Activated T-cell treated with anti-CD3 and anti-CD28 coated beads, Interleukin-2, amount 50 U/mL, for 72 hours (primary cell): ENCODE measurements around the gene RAB39B. TPM values are rescaled to one million over a fixed set of nuclear protein-coding genes. Genes with fewer than 3 reads are reported as not detected.
"Not testable (repeated sequence)": the region's sequence is repeated elsewhere in the genome, so short reads cannot be mapped to it uniquely, and the experiment has no call there.

Source experiments
- ATAC-seq, 2 donors: fragments of 150-1000 bp; cut with Tn5 transposase; replicated peaks in 1 of 2; 2 replicates each; pipeline ENCODE4 v1.10.0; 2021; ENCODE audit warnings: moderate library complexity in 2 of 2, mild to moderate bottlenecking in 1 of 2
- DNase-seq, 2 donors: peaks; one replicate each; pipeline ENCODE4 v3.0.0; 2021 to 2022; ENCODE audit warnings: mixed read lengths in 1 of 2
- H3K27ac Mint-ChIP-seq: one replicate; pipeline ENCODE4 v1.8.0; 2022; ENCODE audit warnings: mild to moderate bottlenecking, moderate library complexity, mixed read lengths
- H3K27me3 Mint-ChIP-seq: one replicate; pipeline ENCODE4 v1.8.0; 2022; ENCODE audit warnings: low read depth, mixed read lengths
- H3K36me3 Mint-ChIP-seq, 2 donors: one replicate each; pipeline ENCODE4 v1.8.0; 2022; ENCODE audit warnings: mixed read lengths in 2 of 2, mild to moderate bottlenecking in 1 of 2; ENCODE audit not compliant: insufficient read depth in 2 of 2
- H3K4me1 Mint-ChIP-seq: one replicate; pipeline ENCODE4 v1.8.0; 2022; ENCODE audit warnings: low read depth, mixed read lengths
- H3K4me3 Mint-ChIP-seq, 2 donors: one replicate each; pipeline ENCODE4 v1.8.0; 2022; ENCODE audit warnings: mild to moderate bottlenecking in 2 of 2, mixed read lengths in 2 of 2, moderate library complexity in 2 of 2
- H3K9me3 Mint-ChIP-seq, 2 donors: one replicate each; pipeline ENCODE4 v1.8.0; 2022; ENCODE audit warnings: mixed read lengths in 2 of 2
- total RNA-seq, 2 donors: library from RNA; stranded (reverse); gene quantifications; one replicate each; pipeline ENCODE4 v1.2.3, GENCODE V29; 2022

The RAB39B gene
- total RNA-seq, 2 donors from 2014 or later, result 36.4 to 39.2 TPM

DNA sequence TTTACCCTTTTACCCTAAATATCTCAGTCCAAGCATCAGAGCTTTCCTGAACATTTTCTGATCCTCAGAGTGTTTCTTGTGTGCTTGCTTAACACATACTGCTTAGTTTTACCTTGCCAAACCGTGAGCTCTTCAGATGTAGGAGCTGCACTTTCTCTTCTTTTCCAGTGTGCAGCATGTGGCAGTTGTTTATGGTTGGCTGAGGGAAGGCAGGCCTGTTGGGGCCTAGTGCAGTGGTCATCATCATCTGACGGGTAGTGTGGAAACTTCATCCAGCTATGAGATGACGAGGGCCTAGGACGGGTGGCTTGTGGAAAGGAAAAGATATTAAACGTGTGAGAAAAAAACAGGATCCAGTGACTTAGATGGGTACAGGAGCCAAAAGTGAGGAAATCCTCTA, 26.6 kb downstream of the RAB39B start:
- H3K36me3 Mint-ChIP-seq, result peaks cover 6 to 7% of the 10 kb centered on the region in 2 donors
- no peaks in the 10 kb centered on the region for H3K9me3 Mint-ChIP-seq
- ATAC-seq, result no peak
- no peak overlapping the region for H3K4me3 Mint-ChIP-seq
- peak overlapping the region; percentile 43 for H3K27ac Mint-ChIP-seq
- H3K4me1 Mint-ChIP-seq, result no peaks in the 10 kb centered on the region
- H3K27me3 Mint-ChIP-seq, result no peaks in the 10 kb centered on the region
- no peak for DNase-seq

DNA sequence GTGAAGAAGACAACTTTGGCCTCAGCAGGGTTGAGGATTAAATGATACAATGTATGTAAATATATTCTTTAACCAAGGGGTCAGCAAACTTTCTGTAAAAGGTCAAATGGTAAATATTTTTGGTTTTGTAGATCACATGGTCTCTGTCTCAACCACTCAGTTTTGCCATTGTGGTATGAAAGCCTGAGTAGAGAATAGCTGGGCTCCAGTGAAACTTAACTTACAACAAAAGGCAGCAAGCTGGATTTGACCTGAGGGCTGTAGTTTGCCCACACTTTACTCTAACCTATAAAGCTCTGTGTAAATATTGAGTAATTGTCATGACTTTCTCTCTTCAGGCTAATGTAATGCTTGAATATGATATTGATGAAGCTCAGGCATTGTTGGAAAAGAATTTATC, 28.4 kb downstream of the RAB39B start:
- no peak for ATAC-seq
- Mint-ChIP-seq H3K36me3 (peaks cover 7 to 10% of the 10 kb centered on the region in 2 donors), H3K9me3 (no peaks in the 10 kb centered on the region)

DNA sequence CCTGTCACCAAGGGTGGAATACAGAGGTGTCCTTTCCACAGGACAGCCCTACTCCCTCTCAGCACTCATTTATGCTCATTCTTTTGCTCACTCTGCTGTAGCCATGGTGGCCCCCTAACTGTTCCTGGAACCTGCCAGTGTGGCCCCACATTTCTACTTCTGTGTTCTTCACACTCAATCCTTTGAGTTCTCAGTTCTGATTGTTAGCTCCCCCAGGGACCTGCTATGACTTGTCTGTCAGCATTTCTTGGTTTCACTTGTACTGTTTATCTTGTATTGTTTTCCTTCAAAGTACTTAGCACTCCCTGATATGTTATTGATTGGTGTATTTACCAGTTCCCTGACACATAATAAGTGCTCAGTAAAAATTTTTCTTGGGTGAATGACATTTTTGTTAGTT, 33.1 kb downstream of the RAB39B start:
- Mint-ChIP-seq H3K4me3 (peak overlapping the region in 1 of 2 donors; percentile 56), H3K36me3 (peaks cover 4 to 10% of the 10 kb centered on the region in 2 donors), H3K4me1 (peaks cover 10% of the 10 kb centered on the region), H3K27ac (peak overlapping the region; percentile 79), H3K27me3 (no peaks in the 10 kb centered on the region), H3K9me3 (no peaks in the 10 kb centered on the region)
- peak in 1 of 2 donors; percentile 38 for ATAC-seq
- DNase-seq, result no peak

More for the DNA sequence above, 28.4 kb downstream of the RAB39B start:
- Mint-ChIP-seq H3K4me3 (no peak overlapping the region), H3K4me1 (peaks cover 6% of the 10 kb centered on the region), H3K27ac (no peak overlapping the region), H3K27me3 (no peaks in the 10 kb centered on the region)
- no peak for DNase-seq

DNA sequence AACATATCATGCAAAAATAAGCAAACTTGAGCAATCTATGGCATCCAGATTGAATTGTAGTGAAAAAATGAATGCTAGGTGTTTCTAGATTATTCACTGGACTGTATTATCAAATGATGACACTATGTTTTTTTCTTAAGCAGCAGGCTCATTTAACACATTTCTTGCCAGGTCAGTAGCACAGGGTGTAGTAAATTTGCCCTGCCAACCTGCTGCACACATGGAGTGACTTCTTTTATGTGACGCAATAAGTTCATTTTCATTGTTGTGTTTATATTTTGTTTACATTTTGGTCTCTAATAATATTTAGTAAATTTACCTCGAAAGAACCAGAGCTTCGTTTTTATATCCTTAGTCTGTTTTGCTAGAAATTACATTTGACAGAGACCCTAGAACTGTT, 38.5 kb downstream of the RAB39B start:
- ATAC-seq (no peak), DNase-seq (no peak)
- Mint-ChIP-seq H3K27ac (no peak overlapping the region), H3K9me3 (no peaks in the 10 kb centered on the region), H3K36me3 (peaks cover 11 to 16% of the 10 kb centered on the region in 2 donors), H3K4me1 (peaks cover 3% of the 10 kb centered on the region), H3K4me3 (no peak overlapping the region), H3K27me3 (no peaks in the 10 kb centered on the region)

DNA sequence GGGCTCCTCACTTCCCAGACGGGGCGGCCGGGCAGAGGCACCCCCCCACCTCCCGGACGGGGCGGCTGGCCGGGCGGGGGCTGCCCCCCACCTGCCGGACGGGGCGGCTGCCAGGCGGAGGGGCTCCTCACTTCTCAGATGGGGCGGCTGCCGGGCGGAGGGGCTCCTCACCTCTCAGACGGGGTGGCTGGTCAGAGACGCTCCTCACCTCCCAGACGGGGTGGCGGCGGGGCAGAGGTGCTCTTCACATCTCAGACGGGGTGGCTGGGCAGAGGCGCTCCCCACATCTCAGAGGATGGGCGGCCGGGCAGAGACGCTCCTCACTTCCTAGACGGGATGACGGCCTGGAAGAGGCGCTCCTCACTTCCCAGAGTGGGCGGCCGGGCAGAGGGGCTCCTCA, 40.5 kb downstream of the RAB39B start:
- ATAC-seq, H3K27ac Mint-ChIP-seq, DNase-seq, H3K27me3 Mint-ChIP-seq, H3K4me1 Mint-ChIP-seq, H3K9me3 Mint-ChIP-seq, H3K4me3 Mint-ChIP-seq: not testable (repeated sequence)
- H3K36me3 Mint-ChIP-seq, result peaks cover 7 to 16% of the 10 kb centered on the region in 2 donors

DNA sequence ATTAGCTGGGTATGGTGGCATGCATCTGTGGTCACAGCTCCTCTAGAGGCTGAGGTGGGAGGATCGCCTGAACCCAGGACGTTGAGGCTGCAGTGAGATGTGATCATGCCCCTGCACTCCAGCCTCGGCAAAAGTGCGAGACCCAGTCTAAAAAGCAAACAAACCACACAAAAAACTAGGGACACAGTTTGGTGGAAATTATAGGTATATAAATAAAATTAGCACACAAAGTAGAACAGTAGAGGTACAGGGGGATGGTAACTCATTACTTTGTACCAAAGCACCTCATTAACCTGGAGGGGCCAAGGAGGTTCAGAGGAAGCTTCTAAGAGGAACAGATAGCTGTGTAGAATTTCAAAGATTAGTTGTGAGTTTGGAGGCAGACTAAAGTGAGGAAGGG, 42.9 kb downstream of the RAB39B start:
- ATAC-seq (no peak), DNase-seq (no peak)
- no peak overlapping the region for H3K27ac Mint-ChIP-seq
- peaks cover 10 to 19% of the 10 kb centered on the region in 2 donors for H3K36me3 Mint-ChIP-seq
- H3K27me3 Mint-ChIP-seq, result no peaks in the 10 kb centered on the region
- H3K4me3 Mint-ChIP-seq, result no peak overlapping the region
- H3K9me3 Mint-ChIP-seq, result no peaks in the 10 kb centered on the region
- peaks cover 19% of the 10 kb centered on the region for H3K4me1 Mint-ChIP-seq

DNA sequence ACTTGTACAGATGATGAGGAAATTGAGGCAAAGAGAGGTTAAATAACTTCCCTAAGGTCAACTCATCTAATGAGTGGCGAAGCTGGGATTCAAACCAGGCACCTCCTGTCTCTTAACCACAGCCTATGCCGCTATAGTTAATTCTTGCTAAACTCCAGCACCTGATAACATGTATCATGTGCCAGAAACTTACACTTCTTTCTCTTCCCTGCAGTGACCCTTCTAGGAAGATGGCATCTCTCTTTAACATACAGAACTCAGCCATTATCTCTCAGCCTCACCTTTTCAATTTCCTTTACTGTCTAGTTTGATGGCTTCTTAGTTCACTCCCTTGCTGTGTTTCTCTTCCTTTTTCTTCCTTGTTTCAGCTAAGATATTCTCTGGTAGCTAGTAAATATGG, 45.5 kb downstream of the RAB39B start:
- DNase-seq (no peak), ATAC-seq (no peak)
- H3K9me3 Mint-ChIP-seq, result no peaks in the 10 kb centered on the region
- H3K27me3 Mint-ChIP-seq, result no peaks in the 10 kb centered on the region
- H3K4me3 Mint-ChIP-seq, result peak overlapping the region; percentile 46 to 91
- H3K36me3 Mint-ChIP-seq, result peaks cover 10 to 14% of the 10 kb centered on the region in 2 donors
- peaks cover 19% of the 10 kb centered on the region for H3K4me1 Mint-ChIP-seq
- H3K27ac Mint-ChIP-seq, result peak overlapping the region; percentile 94

DNA sequence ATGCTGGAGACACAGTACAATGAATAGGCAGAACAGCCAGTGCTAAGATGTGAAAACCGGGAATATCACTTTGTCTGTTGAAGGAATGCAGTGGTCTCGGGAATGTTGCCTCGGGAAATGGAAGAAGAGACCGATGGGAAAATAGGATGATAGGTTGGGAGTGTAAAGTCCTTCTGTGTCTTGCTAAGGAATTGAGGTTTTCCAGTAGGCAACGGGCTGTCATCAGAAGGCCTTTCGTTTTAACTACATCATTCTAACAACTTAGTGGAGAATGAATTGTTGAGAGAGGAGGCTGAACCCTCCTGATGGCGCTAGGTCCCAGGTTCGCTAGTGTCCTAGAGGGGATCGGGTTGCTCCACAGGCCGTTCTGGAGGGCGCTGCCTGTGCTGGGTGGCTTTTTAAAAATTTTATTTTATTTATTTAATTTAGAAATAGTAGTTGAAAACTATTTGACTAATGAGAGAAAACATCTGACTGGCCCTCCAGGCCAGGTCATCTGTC, 47.3 kb downstream of the RAB39B start:
- H3K36me3 Mint-ChIP-seq, result peaks cover 8 to 10% of the 10 kb centered on the region in 2 donors
- no peaks in the 10 kb centered on the region for H3K9me3 Mint-ChIP-seq
- no peaks in the 10 kb centered on the region for H3K27me3 Mint-ChIP-seq
- ATAC-seq (no peak), DNase-seq (no peak)
- H3K4me3 Mint-ChIP-seq, result peak overlapping the region; percentile 91 to 93
- peaks cover 19% of the 10 kb centered on the region for H3K4me1 Mint-ChIP-seq
- H3K27ac Mint-ChIP-seq, result peak overlapping the region; percentile 78

DNA sequence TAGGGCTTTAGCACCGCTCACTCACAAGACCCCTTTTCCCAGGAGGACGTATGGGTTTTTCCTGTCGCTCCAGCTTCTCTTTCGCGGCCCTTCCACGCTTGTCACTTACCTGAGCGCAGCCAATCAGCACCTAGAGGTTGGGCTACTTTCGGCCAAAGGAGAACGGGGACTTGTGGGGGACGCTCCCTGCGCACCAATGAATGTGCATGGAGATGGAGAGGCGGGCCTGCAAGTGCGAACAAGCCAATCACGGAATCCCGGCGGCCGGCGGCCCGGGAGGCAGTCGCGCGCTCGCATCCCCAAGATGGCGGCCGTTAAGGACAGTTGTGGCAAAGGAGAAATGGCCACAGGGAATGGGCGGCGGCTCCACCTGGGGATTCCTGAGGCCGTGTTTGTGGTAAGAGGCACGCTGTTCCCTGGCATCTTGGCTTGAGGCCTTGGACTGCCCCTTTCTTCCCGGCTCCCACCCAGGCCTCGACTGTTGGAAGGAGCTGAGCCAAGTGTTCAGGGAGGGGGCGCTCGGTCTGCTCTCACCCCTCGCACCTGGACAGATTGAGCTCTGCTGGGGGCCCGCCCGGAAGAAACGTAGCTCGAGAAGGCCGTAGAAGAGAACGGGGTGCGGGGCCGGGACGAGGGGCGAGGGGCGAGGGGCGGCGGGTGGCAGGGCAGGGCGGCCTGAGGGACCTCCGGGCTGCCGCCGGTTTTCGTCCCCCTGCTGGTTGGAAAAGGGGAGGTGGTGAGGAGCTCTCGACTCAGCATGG, 47.9 kb downstream of the RAB39B start, which contains the start of gene VBP1:
Gene VBP1 (plus strand): TSS at position 282 of the 761 bp plus-strand sequence. CDS start 23 bp downstream, at position 305.
- no peaks in the 10 kb centered on the region for H3K27me3 Mint-ChIP-seq
- H3K4me3 Mint-ChIP-seq, result peak within 1 kb of the TSS; percentile 91 to 93
- no peaks in the 10 kb centered on the region for H3K9me3 Mint-ChIP-seq
- peak within 1 kb of the TSS; percentile 78 for H3K27ac Mint-ChIP-seq
- peak; percentile 87 to 92 for DNase-seq
- peaks cover 4 to 5% of the 10 kb centered on the region in 2 donors for H3K36me3 Mint-ChIP-seq
- peak; percentile 98 to 99 for ATAC-seq
- peaks cover 19% of the 10 kb centered on the region for H3K4me1 Mint-ChIP-seq

DNA sequence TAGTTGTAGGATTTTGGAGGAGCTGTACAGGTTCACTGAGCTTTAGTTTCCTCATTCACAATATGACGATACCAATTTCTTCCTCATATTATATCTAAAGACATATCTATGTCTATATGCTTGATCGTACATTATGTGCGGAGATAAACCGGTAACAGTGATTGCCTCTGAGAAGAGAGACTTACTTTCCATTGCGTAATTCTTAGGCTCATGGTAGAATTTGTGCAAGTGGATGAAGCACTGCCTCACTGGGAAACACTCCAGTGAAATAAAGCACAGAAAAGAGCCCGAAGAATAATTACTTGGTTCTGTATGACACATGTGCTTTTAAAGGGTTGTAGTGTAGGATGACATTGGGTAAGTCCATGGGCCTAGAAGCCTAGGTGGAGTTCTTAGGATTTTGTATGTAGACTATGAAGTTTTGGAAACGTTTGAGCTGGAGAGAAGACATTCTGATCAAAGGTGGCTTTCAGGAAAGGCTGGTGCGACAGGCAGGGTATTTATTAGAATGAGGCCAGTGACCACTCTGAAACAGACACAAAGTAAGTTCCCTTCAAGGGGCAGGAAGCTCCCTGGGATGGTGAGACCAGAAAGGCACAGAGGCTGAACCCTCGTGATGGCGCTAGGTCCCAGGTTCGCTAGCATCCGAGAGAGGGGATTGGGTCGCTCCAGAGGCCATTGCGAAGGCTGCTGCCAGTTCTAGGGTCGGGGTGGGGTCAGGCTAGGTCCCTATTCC, 48.7 kb downstream of the RAB39B start:
- Mint-ChIP-seq H3K36me3 (peaks cover 4 to 5% of the 10 kb centered on the region in 2 donors), H3K4me1 (peaks cover 19% of the 10 kb centered on the region), H3K9me3 (no peaks in the 10 kb centered on the region), H3K27me3 (no peaks in the 10 kb centered on the region), H3K4me3 (peak overlapping the region; percentile 91 to 93), H3K27ac (peak overlapping the region; percentile 78)
- peak; percentile 41 to 44 for ATAC-seq
- DNase-seq, result no peak

DNA sequence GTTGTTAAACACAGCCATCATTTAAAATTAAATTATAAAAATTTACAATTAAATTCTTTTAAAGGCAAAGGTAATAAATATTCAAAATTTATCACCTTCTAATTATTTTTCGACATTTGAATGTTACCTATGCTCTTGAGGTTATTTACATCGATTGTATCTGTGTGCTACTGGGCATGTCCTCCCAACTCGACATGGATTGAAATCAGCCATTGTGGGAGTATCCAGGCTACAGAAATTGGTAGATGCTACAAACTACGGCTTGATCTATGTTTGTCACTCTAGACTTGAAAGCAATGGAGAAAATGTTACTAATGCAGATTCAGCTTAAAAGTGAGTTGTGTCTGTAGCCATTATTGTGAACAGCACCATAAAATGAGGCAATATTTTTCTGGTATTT, 50.6 kb downstream of the RAB39B start:
- H3K27ac Mint-ChIP-seq, result no peak overlapping the region
- H3K36me3 Mint-ChIP-seq, result peaks cover 4 to 5% of the 10 kb centered on the region in 2 donors
- DNase-seq, result no peak
- no peaks in the 10 kb centered on the region for H3K27me3 Mint-ChIP-seq
- peaks cover 14% of the 10 kb centered on the region for H3K4me1 Mint-ChIP-seq
- ATAC-seq, result no peak
- no peak overlapping the region for H3K4me3 Mint-ChIP-seq
- H3K9me3 Mint-ChIP-seq, result no peaks in the 10 kb centered on the region

DNA sequence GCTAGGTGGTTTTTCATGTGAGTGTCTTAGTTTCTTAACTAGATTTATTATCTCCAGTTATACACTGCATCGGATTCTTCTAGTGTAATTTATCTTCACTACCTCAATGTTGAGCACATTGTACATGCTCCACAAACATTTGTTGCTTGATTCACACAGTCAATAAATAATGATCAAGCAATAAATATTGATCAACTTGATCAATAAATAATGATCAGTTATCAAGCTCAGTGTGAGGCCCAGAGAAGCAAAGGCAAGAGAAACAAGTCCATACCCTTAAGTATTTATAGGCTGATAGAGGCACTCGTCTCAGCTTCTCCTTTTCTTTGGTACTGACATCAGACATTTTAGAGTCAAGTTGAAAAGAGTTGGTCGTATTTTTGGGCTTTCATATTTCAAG, 53.1 kb downstream of the RAB39B start:
- no peak overlapping the region for H3K27ac Mint-ChIP-seq
- H3K4me3 Mint-ChIP-seq, result no peak overlapping the region
- no peaks in the 10 kb centered on the region for H3K4me1 Mint-ChIP-seq
- peaks cover under 1% of the 10 kb centered on the region in 2 donors for H3K36me3 Mint-ChIP-seq
- no peaks in the 10 kb centered on the region for H3K27me3 Mint-ChIP-seq
- ATAC-seq (no peak), DNase-seq (no peak)
- no peaks in the 10 kb centered on the region for H3K9me3 Mint-ChIP-seq
